Kidney epithelial cell (primary cell): ENCODE data around the gene HTN1. TPM values are rescaled to one million over a fixed set of nuclear protein-coding genes. Genes with fewer than 3 reads are reported as not detected.

ENCODE experiments used
- DNase-seq: peaks from one replicate; pipeline ENCODE4 v3.0.0-alpha.2; 2010; ENCODE audit warnings: low read depth
- H3K27me3 ChIP-seq: 2 replicates; pipeline ENCODE4 v1.6.0; 2011; ENCODE audit warnings: low read length; ENCODE audit not compliant: control insufficient read depth, insufficient read depth
- H3K36me3 ChIP-seq: 2 replicates; pipeline ENCODE4 v1.5.1; 2011; ENCODE audit warnings: low read length; ENCODE audit not compliant: control insufficient read depth, insufficient read depth
- H3K4me3 ChIP-seq: 2 replicates; pipeline ENCODE4 v1.5.1; 2011; ENCODE audit warnings: low read depth, mild to moderate bottlenecking, control low read depth, low read length
- CTCF ChIP-seq: IDR thresholded peaks from 2 replicates; pipeline ENCODE4 v1.5.1; 2011; ENCODE audit warnings: mild to moderate bottlenecking, moderate library complexity, low read length, control low read depth, inconsistent platforms; ENCODE audit not compliant: insufficient read depth, poor library complexity, severe bottlenecking
- total RNA-seq: library from RNA; depleted of rRNA; stranded (reverse); fragments of >200 nt; gene quantifications from 2 replicates; pipeline ENCODE4 v1.2.3, GENCODE V29; 2015

The HTN1 gene
- total RNA-seq, 1 donor from 2014 or later: not detected

- Histone ChIP-seq H3K4me3 (no peak overlapping the region), H3K36me3 (no peaks in the 10 kb centered on the region), H3K27me3 (no peaks in the 10 kb centered on the region)
- no peak for DNase-seq
- TF ChIP-seq CTCF: no peak
Measured at GRCh38 chr4:70099206-70099605, 49.0 kb downstream of the HTN1 start.

Other genes with a start within 250 kb of the HTN1 start
- not detected in 2 replicates for gene SULT1E1, start 190.3 kb upstream of the HTN1 start, total RNA-seq
- gene CSN1S1, start 119.4 kb upstream of the HTN1 start, total RNA-seq: not detected in 2 replicates
- not detected in 2 replicates for gene CSN2, start 84.7 kb upstream of the HTN1 start, total RNA-seq
- gene STATH, start 54.5 kb upstream of the HTN1 start, total RNA-seq: not detected in 2 replicates
- gene HTN3, start 22.0 kb upstream of the HTN1 start, total RNA-seq: not detected in 2 replicates
- gene PRR27, start 103.8 kb downstream of the HTN1 start, total RNA-seq: not detected in 2 replicates
- not detected in 2 replicates for gene ODAM, start 145.3 kb downstream of the HTN1 start, total RNA-seq
- gene FDCSP, start 175.7 kb downstream of the HTN1 start, total RNA-seq: not detected in 2 replicates
- gene CSN3, start 192.2 kb downstream of the HTN1 start, total RNA-seq: not detected in 2 replicates